ENCODE measurements around the gene HPCA.

HPCA gene

GRCh38 chr1:32893198-32894018, 7.1 kb downstream of the HPCA start:
- peak; percentile 3 for TF ChIP-seq CTCF (IDR thresholded peaks at IDR 0.05; ENCODE audit: low read depth, low read length, missing control alignments)
- DNase-seq (ENCODE audit: low read depth), result no peak
- peak overlapping the region; percentile 44 for H3K4me3 ChIP-seq (ENCODE audit: low read depth, low read length)
- in situ Hi-C loops (cut with HindIII; ENCODE audit: low sequenced_read_pairs), result no loop called here

GRCh38 chr1:32894019-32894600, 7.8 kb downstream of the HPCA start:
- no peak for TF ChIP-seq CTCF (IDR thresholded peaks at IDR 0.05; ENCODE audit: low read depth, low read length, missing control alignments)
- DNase-seq (ENCODE audit: low read depth), result no peak
- H3K4me3 ChIP-seq (ENCODE audit: low read depth, low read length), result peak overlapping the region; percentile 44
- in situ Hi-C loops (cut with HindIII; ENCODE audit: low sequenced_read_pairs), result no loop called here

GRCh38 chr1:32894681-32895080, 8.4 kb downstream of the HPCA start:
- in situ Hi-C loops (cut with HindIII; ENCODE audit: low sequenced_read_pairs), result no loop called here
- no peak for TF ChIP-seq CTCF (IDR thresholded peaks at IDR 0.05; ENCODE audit: low read depth, low read length, missing control alignments)
- no peak for DNase-seq (ENCODE audit: low read depth)
- no peak overlapping the region for H3K4me3 ChIP-seq (ENCODE audit: low read depth, low read length)

- H3K4me3 ChIP-seq (ENCODE audit: low read depth, low read length), result no peak overlapping the region
- no peak for TF ChIP-seq CTCF (IDR thresholded peaks at IDR 0.05; ENCODE audit: low read depth, low read length, missing control alignments)
- in situ Hi-C loops (cut with HindIII; ENCODE audit: low sequenced_read_pairs), result no loop called here
- no peak for DNase-seq (ENCODE audit: low read depth)
These were observed 9.3 kb downstream of the HPCA start for GRCh38 chr1:32895325-32896215.

- no peak for TF ChIP-seq CTCF (IDR thresholded peaks at IDR 0.05; ENCODE audit: low read depth, low read length, missing control alignments)
- DNase-seq (ENCODE audit: low read depth), result no peak
- in situ Hi-C loops (cut with HindIII; ENCODE audit: low sequenced_read_pairs), result no loop called here
- H3K4me3 ChIP-seq (ENCODE audit: low read depth, low read length), result no peak overlapping the region
These were observed 10.2 kb downstream of the HPCA start for GRCh38 chr1:32896451-32896850.
